BJ (cell line): ENCODE measurements around the gene GALNTL6. TPM values are rescaled to one million over a fixed set of nuclear protein-coding genes. Genes with fewer than 3 reads are reported as not detected.

Source experiments
- CTCF ChIA-PET: fragments of 350-600 bp; formaldehyde crosslinking; extraction: SDS; loops from one replicate; lab custom pipeline; 2021; ENCODE audit warnings: antibody characterized with exemption, inconsistent platforms; lab: Yijun Ruan, JAX
- POLR2A ChIA-PET: fragments of 300-600 bp; sonication (Branson Sonifier 250); formaldehyde crosslinking; extraction: SDS; loops from one replicate; lab custom pipeline; 2021; ENCODE audit warnings: antibody characterized with exemption; lab: Charles Lee
- DNase-seq: peaks from one replicate; pipeline ENCODE4 v3.0.0-alpha.2; 2011; ENCODE audit warnings: low read depth
- H3K27me3 ChIP-seq: 2 replicates; pipeline ENCODE4 v1.6.0; 2011; ENCODE audit warnings: low read length; ENCODE audit not compliant: control insufficient read depth, insufficient read depth
- H3K36me3 ChIP-seq: 2 replicates; pipeline ENCODE4 v1.5.1; 2011; ENCODE audit warnings: low read length; ENCODE audit not compliant: control insufficient read depth, insufficient read depth
- H3K4me3 ChIP-seq: 2 replicates; pipeline ENCODE4 v1.5.1; 2011; ENCODE audit warnings: low read depth, mild to moderate bottlenecking, control low read depth, low read length
- CTCF ChIP-seq: IDR thresholded peaks from 2 replicates; pipeline ENCODE4 v1.5.1; 2011; ENCODE audit warnings: low read depth, mild to moderate bottlenecking, control low read depth, inconsistent platforms, low read length, moderate library complexity; ENCODE audit not compliant: insufficient read depth
- polyA plus RNA-seq: library from polyadenylated mRNA; depleted of rRNA; stranded (reverse); fragments of >200 nt; gene quantifications from 2 replicates; pipeline ENCODE4 v1.2.3, GENCODE V29; 2011

GALNTL6 gene
- polyA plus RNA-seq, 1 experiment = 0.02 TPM

- ChIA-PET POLR2A (no interaction called here), CTCF (no interaction called here)
- Histone ChIP-seq H3K4me3 (no peak overlapping the region), H3K27me3 (no peaks in the 10 kb centered on the region), H3K36me3 (no peaks in the 10 kb centered on the region)
- no peak for TF ChIP-seq CTCF
- DNase-seq = no peak
Measured at GRCh38 chr4:172521248-172521647, 708.0 kb downstream of the GALNTL6 start.

GRCh38 chr4:172521680-172522079 is 708.5 kb downstream of the GALNTL6 start:
- ChIA-PET CTCF (no interaction called here), POLR2A (no interaction called here)
- no peak for TF ChIP-seq CTCF
- no peak for DNase-seq
- Histone ChIP-seq H3K27me3 (no peaks in the 10 kb centered on the region), H3K4me3 (no peak overlapping the region), H3K36me3 (no peaks in the 10 kb centered on the region)

- CTCF ChIA-PET = no interaction called here
- no peak overlapping the region for H3K4me3 ChIP-seq
- DNase-seq = no peak
Measured at GRCh38 chr4:172543249-172543648, 730.0 kb downstream of the GALNTL6 start.

GRCh38 chr4:172546782-172547181 is 733.6 kb downstream of the GALNTL6 start:
- H3K4me3 ChIP-seq = no peak overlapping the region
- DNase-seq = no peak
- CTCF ChIA-PET = no interaction called here
- no peaks in the 10 kb centered on the region for H3K36me3 ChIP-seq
- no peak for TF ChIP-seq CTCF
- POLR2A ChIA-PET = no interaction called here
- H3K27me3 ChIP-seq = no peaks in the 10 kb centered on the region

More at GRCh38 chr4:172543249-172543648, 730.0 kb downstream of the GALNTL6 start:
- TF ChIP-seq CTCF = no peak
- Histone ChIP-seq H3K27me3 (no peaks in the 10 kb centered on the region), H3K36me3 (no peaks in the 10 kb centered on the region)
- POLR2A ChIA-PET = no interaction called here

GRCh38 chr4:172547724-172548123 is 734.5 kb downstream of the GALNTL6 start:
- H3K27me3 ChIP-seq = no peaks in the 10 kb centered on the region
- ChIA-PET CTCF (no interaction called here), POLR2A (no interaction called here)
- no peaks in the 10 kb centered on the region for H3K36me3 ChIP-seq
- DNase-seq = no peak
- TF ChIP-seq CTCF = no peak
- no peak overlapping the region for H3K4me3 ChIP-seq
